Measurements from ENCODE around the gene IKBKG. TPM values are rescaled to one million over a fixed set of nuclear protein-coding genes. Genes with fewer than 3 reads are reported as not detected.
"Not testable (repeated sequence)": the region's sequence is repeated elsewhere in the genome, so short reads cannot be mapped to it uniquely, and the experiment has no call there.

The IKBKG gene
- total RNA-seq, 1 donor from 2014 or later, result 61.1 TPM

GRCh38 chrX:154534526-154535322 is 12.7 kb upstream of the IKBKG start:
- ATAC-seq (ENCODE audit: low read depth) (peak; percentile 96), DNase-seq (peak; percentile 77)
- no peaks in the 10 kb centered on the region for H3K27me3 Mint-ChIP-seq
- intact Hi-C loops (cut with micrococcal nuclease), result loop anchor here (1.0 to 5.0 kb wide), 5 partner anchors 137 to 568 kb away; partner anchors contain the start of gene RPL10
- ChIA-PET POLR2A (interaction anchor here (1.8 kb wide), 1 partner anchor 137 kb away, joined by 5 read pairs; no protein-coding TSS in a partner anchor), CTCF (interaction anchor here (0.9 kb wide), 1 partner anchor 8 kb away, joined by 4 read pairs; no protein-coding TSS in a partner anchor)
- H3K4me3 Mint-ChIP-seq, result no peak overlapping the region
- H3K36me3 Mint-ChIP-seq (ENCODE audit: low read depth), result peaks cover 40% of the 10 kb centered on the region
- TF ChIP-seq CTCF (IDR thresholded peaks at IDR 0.05), result peak; percentile 30
- peaks cover 3% of the 10 kb centered on the region for H3K4me1 Mint-ChIP-seq
- H3K27ac Mint-ChIP-seq, result peak overlapping the region; percentile 50
- no peaks in the 10 kb centered on the region for H3K9me3 Mint-ChIP-seq

GRCh38 chrX:154535892-154536291 is 11.5 kb upstream of the IKBKG start:
- CTCF ChIA-PET, result interaction anchor here (1.5 kb wide), 1 partner anchor 163 kb away, joined by 8 read pairs; no protein-coding TSS in a partner anchor
- Mint-ChIP-seq H3K27me3 (no peaks in the 10 kb centered on the region), H3K9me3 (no peaks in the 10 kb centered on the region), H3K4me1 (peaks cover 3% of the 10 kb centered on the region), H3K4me3 (no peak overlapping the region), H3K36me3 (ENCODE audit: low read depth) (peaks cover 39% of the 10 kb centered on the region), H3K27ac (no peak overlapping the region)
- no peak for TF ChIP-seq CTCF (IDR thresholded peaks at IDR 0.05)
- DNase-seq, result no peak
- no peak for ATAC-seq (ENCODE audit: low read depth)
- intact Hi-C loops (cut with micrococcal nuclease), result loop anchor here (2.0 kb wide), 3 partner anchors 219 to 569 kb away; no protein-coding TSS in a partner anchor
- POLR2A ChIA-PET, result no interaction called here

- Mint-ChIP-seq H3K27ac (no peak overlapping the region), H3K4me3 (no peak overlapping the region), H3K4me1 (peaks cover 22% of the 10 kb centered on the region), H3K27me3 (no peaks in the 10 kb centered on the region), H3K36me3 (ENCODE audit: low read depth) (peaks cover 21% of the 10 kb centered on the region), H3K9me3 (no peaks in the 10 kb centered on the region)
- ChIA-PET POLR2A (no interaction called here), CTCF (no interaction called here)
- ATAC-seq (ENCODE audit: low read depth), result no peak
- DNase-seq, result no peak
- TF ChIP-seq CTCF (IDR thresholded peaks at IDR 0.05), result no peak
- intact Hi-C loops (cut with micrococcal nuclease), result no loop called here
These were observed 8.3 kb upstream of the IKBKG start for GRCh38 chrX:154539077-154539476.

- H3K4me3 Mint-ChIP-seq; ATAC-seq (ENCODE audit: low read depth); CTCF ChIA-PET; H3K27me3 Mint-ChIP-seq; intact Hi-C loops (cut with micrococcal nuclease); H3K27ac Mint-ChIP-seq; H3K9me3 Mint-ChIP-seq; DNase-seq: not testable (repeated sequence)
- POLR2A ChIA-PET, result interaction anchor here (0.6 to 4.2 kb wide), 2 partner anchors 142 to 774 kb away, joined by 4 to 20 read pairs; partner anchors contain the start of gene RPL10
- H3K4me1 Mint-ChIP-seq, result peaks cover 27% of the 10 kb centered on the region
- H3K36me3 Mint-ChIP-seq (ENCODE audit: low read depth), result peaks cover 19% of the 10 kb centered on the region
These were observed 7.1 kb upstream of the IKBKG start for GRCh38 chrX:154540365-154540764.

- POLR2A ChIA-PET, result interaction anchor here (0.6 to 4.2 kb wide), 3 partner anchors 143 to 524 kb away, joined by 3 to 20 read pairs (median 3); partner anchors contain the start of gene RPL10
- peaks cover 32% of the 10 kb centered on the region for H3K4me1 Mint-ChIP-seq
- CTCF ChIA-PET, result no interaction called here
These were observed 6.4 kb upstream of the IKBKG start for GRCh38 chrX:154540897-154541535.

More at GRCh38 chrX:154540897-154541535, 6.4 kb upstream of the IKBKG start:
- no peak for TF ChIP-seq CTCF (IDR thresholded peaks at IDR 0.05)
- intact Hi-C loops (cut with micrococcal nuclease), result no loop called here
- peak overlapping the region; percentile 18 for H3K27ac Mint-ChIP-seq
- ATAC-seq (ENCODE audit: low read depth) (no peak), DNase-seq (no peak)
- no peaks in the 10 kb centered on the region for H3K9me3 Mint-ChIP-seq
- H3K4me3 Mint-ChIP-seq, result no peak overlapping the region
- H3K36me3 Mint-ChIP-seq (ENCODE audit: low read depth), result peaks cover 16% of the 10 kb centered on the region
- no peaks in the 10 kb centered on the region for H3K27me3 Mint-ChIP-seq
